Panc1 (cell line): ENCODE measurements around the gene ELK3. TPM values are rescaled to one million over a fixed set of nuclear protein-coding genes. Genes with fewer than 3 reads are reported as not detected.

Experiments used
- ATAC-seq: fragments of 200-7000 bp; cut with Tn5 transposase; 2 replicates; pipeline ENCODE4 v1.9.1; 2020; ENCODE audit warnings: mild to moderate bottlenecking, moderate library complexity
- BruUV-seq: library from RNA; stranded (reverse); fragments of 400-500 nt; replicated peaks from 2 replicates; lab custom pipeline; 2021; lab: Mats Ljungman, UMichigan
- CTCF ChIA-PET: fragments of 300-600 bp; sonication (Branson Sonifier 250); formaldehyde crosslinking; loops from one replicate; lab custom pipeline; 2022; ENCODE audit warnings: antibody characterized with exemption; lab: Charles Lee
- POLR2A ChIA-PET: fragments of 300-600 bp; sonication (Branson Sonifier 250); formaldehyde crosslinking; loops from one replicate; lab custom pipeline; 2022; ENCODE audit warnings: antibody characterized with exemption; lab: Charles Lee
- DNase-seq: peaks from one replicate; pipeline ENCODE4 v3.0.0-alpha.2; 2010; ENCODE audit warnings: low read depth, low spot score
- H3K27ac ChIP-seq: 2 replicates; pipeline ENCODE4 v1.5.1; 2011; ENCODE audit warnings: mild to moderate bottlenecking, low read length, inconsistent platforms
- H3K27me3 ChIP-seq: fragments of 200-500 bp; sonication (Bioruptor generic); 2 replicates; pipeline ENCODE4 v1.6.0; 2014; ENCODE audit warnings: low read length, inconsistent platforms; ENCODE audit not compliant: control insufficient read depth, insufficient read depth
- H3K36me3 ChIP-seq: fragments of 200-500 bp; sonication (Bioruptor generic); 2 replicates; pipeline ENCODE4 v1.5.1; 2014; ENCODE audit warnings: inconsistent platforms, mild to moderate bottlenecking, low read length, moderate library complexity; ENCODE audit not compliant: control insufficient read depth, insufficient read depth
- H3K4me1 ChIP-seq: 2 replicates; pipeline ENCODE4 v1.5.1; 2011; ENCODE audit warnings: inconsistent platforms, mild to moderate bottlenecking, low read length, moderate library complexity; ENCODE audit not compliant: control insufficient read depth, insufficient read depth
- H3K4me3 ChIP-seq, 2 experiments: 2 replicates each; pipeline ENCODE4 v1.5.1; 2011 to 2012; ENCODE audit warnings: low read depth in 2 of 2, low read length in 2 of 2, mild to moderate bottlenecking in 2 of 2, inconsistent platforms in 1 of 2, moderate library complexity in 1 of 2
- H3K9me3 ChIP-seq: fragments of 200-500 bp; sonication (Bioruptor generic); 2 replicates; pipeline ENCODE4 v1.5.1; 2014; ENCODE audit warnings: low read depth, mild to moderate bottlenecking, inconsistent platforms, low read length, moderate library complexity; ENCODE audit not compliant: control insufficient read depth, insufficient read depth
- POLR2AphosphoS5 ChIP-seq: IDR thresholded peaks from 2 replicates; pipeline ENCODE4 v1.6.1; 2012; ENCODE audit warnings: mild to moderate bottlenecking, low read depth, low read length, moderate library complexity
- SIN3A ChIP-seq: IDR thresholded peaks from 2 replicates; pipeline ENCODE4 v1.6.1; 2012; ENCODE audit warnings: low read depth, mild to moderate bottlenecking, low read length, moderate library complexity, borderline replicate concordance; ENCODE audit not compliant: insufficient read depth
- TCF7L2 ChIP-seq: IDR thresholded peaks from 2 replicates; pipeline ENCODE4 v1.6.1; 2011; ENCODE audit warnings: mild to moderate bottlenecking, low read depth, low read length, inconsistent platforms
- in situ Hi-C: cut with HindIII; loops from 2 replicates; pipeline ENCODE4 v1.10.0; 2016; ENCODE audit warnings: low sequenced_read_pairs, low pct_unique_long_range_greater_than_20kb
- intact Hi-C: fragments of 100-400 bp; cut with micrococcal nuclease; formaldehyde crosslinking; loops from one replicate; pipeline ENCODE4 v1.10.0; 2022; ENCODE audit not compliant: unreplicated experiment
- total RNA-seq: library from RNA; stranded (reverse); gene quantifications from one replicate; pipeline ENCODE4 v1.2.1, GENCODE V29; 2021; ENCODE audit not compliant: unreplicated experiment
- TF ChIP-seq, protein P1 (sequence below): fragments of 450-650 bp; IDR thresholded peaks from 2 replicates; pipeline ENCODE4 v1.5.1; 2017; ENCODE audit warnings: mild to moderate bottlenecking
- TF ChIP-seq, protein P2 (sequence below), 2 experiments: IDR thresholded peaks; 2 replicates each; pipeline ENCODE4 v1.6.1; 2011 to 2012; ENCODE audit warnings: low read depth in 2 of 2, control low read depth in 1 of 2, low read length in 1 of 2, mild to moderate bottlenecking in 1 of 2, moderate library complexity in 1 of 2; ENCODE audit not compliant: insufficient read depth in 1 of 2

The ELK3 gene
- total RNA-seq, 1 experiment from 2014 or later = 25.1 TPM

DNA sequence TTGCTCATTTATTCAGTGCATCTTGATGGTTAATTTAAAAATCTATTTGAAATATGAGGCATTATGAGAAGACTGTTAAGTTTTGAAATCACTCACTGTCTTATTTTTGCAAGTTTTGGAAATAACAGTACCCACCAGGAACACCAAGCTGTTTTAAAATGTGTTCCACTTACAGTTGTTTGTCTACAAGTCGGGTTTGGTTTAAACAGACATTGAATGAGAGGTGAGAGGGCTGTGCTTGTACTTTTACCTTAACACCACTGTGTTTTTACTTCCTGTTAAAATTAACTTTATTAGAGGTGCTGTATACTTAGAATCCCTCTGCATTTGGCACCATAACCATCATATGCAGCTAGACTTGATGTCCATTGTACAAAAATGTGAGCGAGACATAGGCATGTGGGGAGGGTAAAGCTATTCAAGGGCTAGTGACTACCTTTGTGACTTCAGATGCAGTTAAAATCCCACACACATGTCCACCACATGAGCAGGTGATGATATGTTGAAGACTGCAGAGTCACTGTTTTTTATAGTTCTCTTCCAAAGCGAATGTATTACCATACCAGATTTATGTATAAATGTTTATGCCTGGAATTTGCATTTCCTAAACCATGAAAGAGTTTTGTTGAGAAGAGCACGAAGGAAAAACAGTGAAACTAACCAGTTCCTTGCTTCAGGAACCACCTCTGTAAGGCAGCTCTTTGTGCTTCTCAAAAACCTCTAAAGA lies 12.9 kb downstream of the ELK3 start:
- Histone ChIP-seq H3K4me1 (peaks cover 3% of the 10 kb centered on the region; the same call in 1 of the 2 replicates), H3K27me3 (no peaks in the 10 kb centered on the region), H3K9me3 (no peaks in the 10 kb centered on the region), H3K27ac (no peak overlapping the region), H3K36me3 (no peaks in the 10 kb centered on the region), H3K4me3 (no peak overlapping the region)
- intact Hi-C loops (no loop called here), in situ Hi-C loops (no loop called here)
- ChIA-PET POLR2A (no interaction called here), CTCF (no interaction called here)
- TF ChIP-seq POLR2AphosphoS5 (no peak), TCF7L2 (no peak), SIN3A (no peak)
- TF ChIP-seq, protein P1, sequence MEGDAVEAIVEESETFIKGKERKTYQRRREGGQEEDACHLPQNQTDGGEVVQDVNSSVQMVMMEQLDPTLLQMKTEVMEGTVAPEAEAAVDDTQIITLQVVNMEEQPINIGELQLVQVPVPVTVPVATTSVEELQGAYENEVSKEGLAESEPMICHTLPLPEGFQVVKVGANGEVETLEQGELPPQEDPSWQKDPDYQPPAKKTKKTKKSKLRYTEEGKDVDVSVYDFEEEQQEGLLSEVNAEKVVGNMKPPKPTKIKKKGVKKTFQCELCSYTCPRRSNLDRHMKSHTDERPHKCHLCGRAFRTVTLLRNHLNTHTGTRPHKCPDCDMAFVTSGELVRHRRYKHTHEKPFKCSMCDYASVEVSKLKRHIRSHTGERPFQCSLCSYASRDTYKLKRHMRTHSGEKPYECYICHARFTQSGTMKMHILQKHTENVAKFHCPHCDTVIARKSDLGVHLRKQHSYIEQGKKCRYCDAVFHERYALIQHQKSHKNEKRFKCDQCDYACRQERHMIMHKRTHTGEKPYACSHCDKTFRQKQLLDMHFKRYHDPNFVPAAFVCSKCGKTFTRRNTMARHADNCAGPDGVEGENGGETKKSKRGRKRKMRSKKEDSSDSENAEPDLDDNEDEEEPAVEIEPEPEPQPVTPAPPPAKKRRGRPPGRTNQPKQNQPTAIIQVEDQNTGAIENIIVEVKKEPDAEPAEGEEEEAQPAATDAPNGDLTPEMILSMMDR = no peak
- TF ChIP-seq, protein P2, sequence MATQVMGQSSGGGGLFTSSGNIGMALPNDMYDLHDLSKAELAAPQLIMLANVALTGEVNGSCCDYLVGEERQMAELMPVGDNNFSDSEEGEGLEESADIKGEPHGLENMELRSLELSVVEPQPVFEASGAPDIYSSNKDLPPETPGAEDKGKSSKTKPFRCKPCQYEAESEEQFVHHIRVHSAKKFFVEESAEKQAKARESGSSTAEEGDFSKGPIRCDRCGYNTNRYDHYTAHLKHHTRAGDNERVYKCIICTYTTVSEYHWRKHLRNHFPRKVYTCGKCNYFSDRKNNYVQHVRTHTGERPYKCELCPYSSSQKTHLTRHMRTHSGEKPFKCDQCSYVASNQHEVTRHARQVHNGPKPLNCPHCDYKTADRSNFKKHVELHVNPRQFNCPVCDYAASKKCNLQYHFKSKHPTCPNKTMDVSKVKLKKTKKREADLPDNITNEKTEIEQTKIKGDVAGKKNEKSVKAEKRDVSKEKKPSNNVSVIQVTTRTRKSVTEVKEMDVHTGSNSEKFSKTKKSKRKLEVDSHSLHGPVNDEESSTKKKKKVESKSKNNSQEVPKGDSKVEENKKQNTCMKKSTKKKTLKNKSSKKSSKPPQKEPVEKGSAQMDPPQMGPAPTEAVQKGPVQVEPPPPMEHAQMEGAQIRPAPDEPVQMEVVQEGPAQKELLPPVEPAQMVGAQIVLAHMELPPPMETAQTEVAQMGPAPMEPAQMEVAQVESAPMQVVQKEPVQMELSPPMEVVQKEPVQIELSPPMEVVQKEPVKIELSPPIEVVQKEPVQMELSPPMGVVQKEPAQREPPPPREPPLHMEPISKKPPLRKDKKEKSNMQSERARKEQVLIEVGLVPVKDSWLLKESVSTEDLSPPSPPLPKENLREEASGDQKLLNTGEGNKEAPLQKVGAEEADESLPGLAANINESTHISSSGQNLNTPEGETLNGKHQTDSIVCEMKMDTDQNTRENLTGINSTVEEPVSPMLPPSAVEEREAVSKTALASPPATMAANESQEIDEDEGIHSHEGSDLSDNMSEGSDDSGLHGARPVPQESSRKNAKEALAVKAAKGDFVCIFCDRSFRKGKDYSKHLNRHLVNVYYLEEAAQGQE (IDR thresholded peaks at IDR 0.05; ENCODE audit: insufficient read depth in 1 of 2, low read depth in 2 of 2, low read length in 1 of 2) = no peak
- no peak for ATAC-seq
- DNase-seq = no peak
- BruUV-seq = no TSS peak

DNA sequence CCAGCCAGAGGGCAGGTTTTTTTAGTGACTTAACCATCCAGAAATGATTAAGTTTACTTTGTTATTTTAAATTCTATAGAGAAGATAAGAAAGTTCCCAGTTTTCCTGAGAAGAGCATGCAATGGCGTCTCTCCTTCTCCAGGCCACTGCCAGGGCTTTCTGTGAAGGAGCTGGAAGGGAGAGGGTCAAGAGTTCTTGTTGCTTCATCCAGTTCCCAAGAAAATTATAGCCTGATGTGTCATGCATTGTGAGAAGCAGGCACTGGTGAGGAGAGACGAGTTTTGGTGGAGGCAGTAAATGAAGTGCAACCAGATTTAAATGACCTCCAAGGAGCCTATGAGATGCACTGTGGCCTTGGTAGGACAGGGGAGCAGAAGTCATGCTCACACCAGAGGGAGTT lies 14.2 kb downstream of the ELK3 start:
- no peak for TF ChIP-seq POLR2AphosphoS5
- no peak for TF ChIP-seq TCF7L2
- no peak for TF ChIP-seq SIN3A
- TF ChIP-seq, protein P2 (IDR thresholded peaks at IDR 0.05; ENCODE audit: insufficient read depth in 1 of 2, low read depth in 2 of 2, low read length in 1 of 2) = no peak
- TF ChIP-seq, protein P1 = no peak
- ATAC-seq = no peak
- no peaks in the 10 kb centered on the region for H3K9me3 ChIP-seq
- H3K4me1 ChIP-seq = peaks cover 3% of the 10 kb centered on the region; the same call in 1 of the 2 replicates
- ChIA-PET CTCF (no interaction called here), POLR2A (interaction anchor here (0.7 kb wide), 1 partner anchor 28 kb away, joined by 3 read pairs; no protein-coding TSS in a partner anchor)
- no peak overlapping the region for H3K4me3 ChIP-seq
- DNase-seq = no peak
- BruUV-seq = no TSS peak
- no peaks in the 10 kb centered on the region for H3K27me3 ChIP-seq
- H3K36me3 ChIP-seq = no peaks in the 10 kb centered on the region
- H3K27ac ChIP-seq = no peak overlapping the region
- in situ Hi-C loops (no loop called here), intact Hi-C loops (no loop called here)
